Common myeloid progenitor, CD34-positive (primary cell): ENCODE data around the gene PLEKHA6.
A peak's percentile ranks its signal among the peaks of the same experiment; 100 is the strongest.

Source experiments
- CTCF ChIA-PET: fragments of 350-600 bp; sonication (Branson Sonifier 250); formaldehyde crosslinking; loops from one replicate; lab custom pipeline; 2021; ENCODE audit warnings: antibody characterized with exemption; lab: Charles Lee
- POLR2A ChIA-PET: fragments of 350-600 bp; sonication (Branson Sonifier 250); formaldehyde crosslinking; loops from one replicate; lab custom pipeline; 2021; ENCODE audit warnings: antibody characterized with exemption; lab: Charles Lee
- DNase-seq, 3 donors: peaks; one replicate each; pipeline versions ENCODE4 v3.0.0 to v3.0.0-alpha.2; 2013
- H3K27ac ChIP-seq, 2 experiments: 1 replicate in 1 of 2; 2 replicates in 1 of 2; pipeline ENCODE4 v1.7.0; 2013; ENCODE audit warnings: inconsistent platforms in 2 of 2, low read length in 2 of 2, mild to moderate bottlenecking in 2 of 2, low read depth in 1 of 2, moderate library complexity in 1 of 2; ENCODE audit not compliant: severe bottlenecking in 2 of 2, insufficient read depth in 1 of 2, poor library complexity in 1 of 2
- H3K27me3 ChIP-seq, 5 experiments: replicated peaks in 2 of 5; 1 replicate in 3 of 5; 2 replicates in 2 of 5; pipeline versions ENCODE4 v1.6.1 to v1.7.0; 2013; ENCODE audit warnings: low read length in 4 of 5, mild to moderate bottlenecking in 2 of 5, moderate library complexity in 2 of 5, inconsistent platforms in 1 of 5; ENCODE audit not compliant: insufficient read depth in 5 of 5, control insufficient read depth in 4 of 5
- H3K36me3 ChIP-seq, 4 experiments: 1 replicate in 2 of 4; 2 replicates in 2 of 4; pipeline versions ENCODE4 v1.6.1 to v1.7.0; 2013; ENCODE audit warnings: low read length in 3 of 4, control low read depth in 1 of 4, mild to moderate bottlenecking in 1 of 4; ENCODE audit not compliant: control insufficient read depth in 4 of 4, insufficient read depth in 4 of 4
- H3K4me1 ChIP-seq, 4 experiments: 1 replicate in 3 of 4; 2 replicates in 1 of 4; pipeline versions ENCODE4 v1.6.1 to v1.7.1; 2013; ENCODE audit warnings: low read length in 3 of 4, mild to moderate bottlenecking in 3 of 4, control low read depth in 1 of 4, inconsistent platforms in 1 of 4, moderate library complexity in 1 of 4; ENCODE audit not compliant: control insufficient read depth in 4 of 4, insufficient read depth in 4 of 4; ENCODE audit errors: control extremely low read depth in 1 of 4
- H3K4me3 ChIP-seq, 7 experiments: 1 replicate in 4 of 7; 2 replicates in 3 of 7; pipeline versions ENCODE4 v1.5.1 to v1.7.0; 2013; ENCODE audit warnings: mild to moderate bottlenecking in 7 of 7, low read length in 6 of 7, moderate library complexity in 6 of 7, inconsistent platforms in 2 of 7, low read depth in 2 of 7, control low read depth in 1 of 7; ENCODE audit not compliant: insufficient read depth in 4 of 7, control insufficient read depth in 1 of 7; ENCODE audit errors: extremely low read depth in 1 of 7
- H3K9me3 ChIP-seq, 5 experiments: 1 replicate in 4 of 5; 2 replicates in 1 of 5; pipeline versions ENCODE4 v1.6.1 to v1.7.1; 2013; ENCODE audit warnings: low read length in 4 of 5, mild to moderate bottlenecking in 2 of 5, inconsistent platforms in 1 of 5, low read depth in 1 of 5, moderate library complexity in 1 of 5; ENCODE audit not compliant: control insufficient read depth in 4 of 5, insufficient read depth in 2 of 5; ENCODE audit errors: control extremely low read depth in 1 of 5
- WGBS: methylation state at CpG from one replicate; pipeline ENCODE4 v1.1.5; 2013; ENCODE audit not compliant: insufficient coverage; 5-methylcytosine and 5-hydroxymethylcytosine counted together

The PLEKHA6 gene

DNA sequence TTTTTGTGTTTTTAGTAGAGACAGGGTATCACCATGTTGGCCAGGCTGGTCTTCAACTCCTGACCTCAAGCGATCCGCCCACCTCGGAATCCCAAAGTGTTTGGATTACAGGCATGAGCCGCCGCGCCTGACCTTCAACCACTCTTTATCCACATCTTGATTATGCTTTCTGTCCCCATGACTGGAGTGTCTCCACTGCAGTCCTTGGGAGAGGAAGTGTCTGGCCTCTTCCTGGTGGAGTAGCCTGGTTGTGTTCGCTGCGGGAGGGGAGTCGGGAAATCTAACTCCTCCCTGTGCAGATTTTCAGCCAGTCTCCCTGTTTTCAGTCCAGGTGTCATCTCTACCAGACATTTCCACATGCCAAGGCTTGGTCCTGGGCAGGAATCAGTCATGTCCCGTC is 173.1 kb downstream of the PLEKHA6 start:
- ChIA-PET CTCF (interaction anchor here (1.0 to 11.4 kb wide), 2 partner anchors 20 to 22 kb away, joined by 6 to 180 read pairs; partner anchors contain the start of gene REN), POLR2A (no interaction called here)
- no peaks in the 10 kb centered on the region for H3K27me3 ChIP-seq

DNA sequence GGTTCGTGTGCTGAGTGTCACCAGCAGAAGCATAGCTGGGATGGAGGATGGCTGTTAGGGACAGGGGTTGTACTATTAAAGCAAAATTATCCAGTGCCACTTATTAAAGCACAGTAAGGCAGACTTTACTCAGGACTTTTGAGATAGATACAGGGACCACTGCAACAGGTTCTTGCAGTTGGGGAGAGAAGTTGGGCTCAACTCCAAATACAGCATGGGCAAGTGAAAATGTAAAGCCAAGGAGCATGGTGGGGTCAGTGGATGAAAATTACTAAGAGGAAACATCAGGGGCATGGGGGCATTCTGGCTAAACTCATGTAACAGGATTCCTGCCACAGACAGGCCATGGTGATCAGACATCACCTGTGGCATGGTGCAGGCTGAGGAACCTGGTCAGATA is 178.6 kb downstream of the PLEKHA6 start:
- WGBS = no CpG with 5 or more reads among the region's 1 CpG
- no peaks in the 10 kb centered on the region for H3K27me3 ChIP-seq

More for the DNA sequence above, 173.1 kb downstream of the PLEKHA6 start:
- no peak for DNase-seq
- Histone ChIP-seq H3K36me3 (no peaks in the 10 kb centered on the region), H3K27ac (no peak overlapping the region), H3K4me1 (peaks cover 6 to 33% (median 23%) of the 10 kb centered on the region in 4 experiments), H3K9me3 (no peaks in the 10 kb centered on the region), H3K4me3 (no peak overlapping the region)
- WGBS = 98% methylated on average over 9 of the region's 10 CpGs

DNA sequence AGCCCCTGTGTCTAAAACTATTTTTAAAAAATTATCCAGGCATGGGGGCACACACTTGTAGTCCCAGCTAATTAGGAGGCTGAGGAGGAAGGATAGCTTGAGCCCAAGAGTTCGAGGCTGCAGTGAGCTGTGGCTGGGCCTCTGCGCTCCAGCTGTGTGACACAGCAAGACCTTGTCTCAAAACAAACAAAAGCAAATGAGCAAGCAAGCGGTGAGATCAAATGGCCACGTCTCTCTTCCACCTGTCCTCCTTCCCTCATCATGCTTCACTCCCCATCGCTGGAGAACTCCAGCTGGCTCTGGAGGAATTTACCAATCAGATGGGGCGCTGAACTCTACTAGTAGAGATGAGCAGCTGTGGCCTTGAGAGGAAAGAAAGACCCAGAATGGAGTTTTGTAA is 179.6 kb downstream of the PLEKHA6 start:
- Histone ChIP-seq H3K9me3 (peaks cover 0 to 5% (median 0%) of the 10 kb centered on the region in 5 experiments), H3K27me3 (no peaks in the 10 kb centered on the region), H3K36me3 (no peaks in the 10 kb centered on the region), H3K4me1 (peaks cover 0 to 32% (median 26%) of the 10 kb centered on the region in 4 experiments), H3K27ac (no peak overlapping the region), H3K4me3 (no peak overlapping the region)
- CTCF ChIA-PET = interaction anchor here (1.4 to 11.4 kb wide), 4 partner anchors 10 to 184 kb away, joined by 3 to 108 read pairs (median 10); partner anchors contain the start of gene REN
- 95% methylated on average over 6 of the region's 6 CpGs for WGBS
- DNase-seq = no peak
- POLR2A ChIA-PET = interaction anchor here (0.6 kb wide), 1 partner anchor 419 kb away, joined by 4 read pairs; no protein-coding TSS in a partner anchor

More for the DNA sequence above, 178.6 kb downstream of the PLEKHA6 start:
- no peak overlapping the region for H3K27ac ChIP-seq
- ChIA-PET CTCF (interaction anchor here (1.0 to 11.4 kb wide), 4 partner anchors 9 to 17 kb away, joined by 3 to 108 read pairs (median 10); partner anchors contain the start of gene REN), POLR2A (no interaction called here)
- H3K4me3 ChIP-seq = no peak overlapping the region
- no peaks in the 10 kb centered on the region for H3K36me3 ChIP-seq
- DNase-seq = no peak
- H3K9me3 ChIP-seq = peaks cover 0 to 5% (median 0%) of the 10 kb centered on the region in 5 experiments
- H3K4me1 ChIP-seq = peaks cover 0 to 31% (median 25%) of the 10 kb centered on the region in 4 experiments

DNA sequence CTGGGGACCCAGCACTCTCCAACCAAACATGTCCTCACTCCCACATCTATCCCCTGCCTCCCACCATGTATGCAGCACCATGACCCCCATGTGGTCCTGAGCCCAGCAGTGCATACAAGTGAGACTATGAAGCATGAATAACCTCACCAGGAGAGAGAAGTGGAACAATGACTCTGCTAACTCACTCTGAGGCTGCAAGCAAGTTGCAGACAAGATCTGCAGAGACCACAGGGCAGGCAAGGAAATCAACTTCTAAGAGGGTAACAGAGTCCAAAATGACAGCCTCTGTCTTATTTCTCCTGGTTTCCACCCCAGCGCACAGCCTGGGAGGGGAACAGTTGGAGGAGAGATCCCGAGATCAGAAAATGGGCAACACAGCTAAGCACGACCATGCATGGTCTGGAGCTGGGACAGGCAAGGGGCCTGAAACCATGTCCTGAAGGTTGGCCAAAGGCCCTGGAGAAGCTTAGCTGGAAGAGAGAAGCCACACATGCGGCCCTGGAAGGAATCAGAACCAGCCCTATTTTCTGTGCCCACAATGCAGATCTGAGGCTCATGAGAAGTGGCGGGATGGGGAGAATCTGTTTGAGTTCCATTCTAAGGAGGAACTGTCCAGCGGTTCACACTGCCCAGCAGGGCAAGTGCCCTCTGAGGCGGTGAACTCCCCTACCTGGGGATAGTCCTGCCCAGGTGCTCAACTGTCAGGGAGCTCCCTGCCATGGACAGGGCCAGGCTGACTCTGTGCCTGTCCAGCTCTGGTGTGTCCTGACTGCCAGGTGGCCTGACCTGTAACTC is 181.0 kb downstream of the PLEKHA6 start:
- Histone ChIP-seq H3K9me3 (peaks cover 0 to 5% (median 0%) of the 10 kb centered on the region in 5 experiments), H3K4me1 (peaks cover 0 to 32% (median 26%) of the 10 kb centered on the region in 4 experiments), H3K36me3 (no peaks in the 10 kb centered on the region), H3K27ac (no peak overlapping the region), H3K4me3 (no peak overlapping the region), H3K27me3 (no peaks in the 10 kb centered on the region)
- DNase-seq = peak in 2 of 3 donors; percentile 64 to 73
- CTCF ChIA-PET = interaction anchor here (0.7 to 11.4 kb wide), 7 partner anchors 9 to 185 kb away, joined by 3 to 108 read pairs (median 7); partner anchors contain the start of gene REN
- POLR2A ChIA-PET = no interaction called here
- WGBS = 75% methylated on average over 6 of the region's 7 CpGs

DNA sequence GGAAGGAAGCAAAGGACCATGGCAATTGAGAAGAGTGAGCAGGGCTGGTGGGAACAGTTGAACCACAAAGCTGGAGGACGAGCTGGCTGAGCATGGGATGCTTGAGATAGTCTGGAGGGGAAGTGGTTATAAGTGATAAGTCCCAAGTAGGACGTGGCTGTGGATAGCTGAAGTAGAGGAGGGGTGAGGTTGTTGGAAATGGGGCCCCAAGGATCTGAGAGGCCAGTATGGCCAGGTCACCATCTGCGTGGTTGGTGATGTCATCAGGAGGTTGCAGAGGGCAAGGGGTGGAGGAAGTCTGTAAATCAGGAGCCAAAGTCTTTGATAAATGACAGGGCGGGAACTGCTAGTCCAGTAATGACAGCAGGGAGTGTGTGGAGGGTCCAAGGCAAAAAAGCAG is 182.6 kb downstream of the PLEKHA6 start:
- Histone ChIP-seq H3K27ac (no peak overlapping the region), H3K36me3 (no peaks in the 10 kb centered on the region), H3K4me3 (no peak overlapping the region), H3K27me3 (no peaks in the 10 kb centered on the region), H3K4me1 (peaks cover 0 to 32% (median 26%) of the 10 kb centered on the region in 4 experiments), H3K9me3 (peaks cover 0 to 5% (median 0%) of the 10 kb centered on the region in 5 experiments)
- 20% methylated on average over 4 of the region's 4 CpGs for WGBS
- ChIA-PET POLR2A (no interaction called here), CTCF (interaction anchor here (0.7 to 19.3 kb wide), 7 partner anchors 12 to 119 kb away, joined by 3 to 265 read pairs (median 7); partner anchors contain the start of gene REN)
- DNase-seq = peak; percentile 49 to 68 (median 56)

DNA sequence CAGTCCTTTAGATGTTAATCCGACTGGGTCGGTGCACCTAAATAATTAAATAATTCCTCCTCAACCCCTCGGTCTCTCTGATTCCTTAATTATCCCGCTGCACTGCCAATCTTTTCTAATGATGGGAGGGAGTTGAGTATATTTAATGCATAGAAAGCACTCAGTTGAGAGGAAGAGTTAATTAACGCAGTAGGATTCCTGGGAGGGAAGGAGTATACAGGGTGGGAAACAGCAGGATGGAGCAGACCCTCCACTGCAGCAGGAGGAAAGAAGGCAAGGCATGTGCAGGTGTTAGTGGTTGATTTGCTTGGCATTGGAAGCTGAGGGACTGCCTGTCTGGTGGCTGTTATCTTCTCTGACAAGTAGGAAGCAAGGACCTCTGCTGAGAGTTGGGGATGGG is 183.7 kb downstream of the PLEKHA6 start:
- H3K9me3 ChIP-seq = peaks cover 0 to 8% (median 3%) of the 10 kb centered on the region in 5 experiments
- no peaks in the 10 kb centered on the region for H3K27me3 ChIP-seq
- 100% methylated on average over 1 of the region's 5 CpGs for WGBS
- CTCF ChIA-PET = interaction anchor here (0.6 to 19.3 kb wide), 9 partner anchors 11 to 223 kb away, joined by 3 to 265 read pairs (median 3); partner anchors contain the start of gene REN
- no peak for DNase-seq
- no peak overlapping the region for H3K4me3 ChIP-seq
- H3K36me3 ChIP-seq = no peaks in the 10 kb centered on the region
- H3K27ac ChIP-seq = no peak overlapping the region
- H3K4me1 ChIP-seq = peaks cover 0 to 30% (median 26%) of the 10 kb centered on the region in 4 experiments
- POLR2A ChIA-PET = interaction anchor here (1.0 kb wide), 1 partner anchor 9 kb away, joined by 4 read pairs; no protein-coding TSS in a partner anchor
